Measurements from ENCODE around the gene CCNH.
A peak's percentile ranks its signal among the peaks of the same experiment; 100 is the strongest.

Gene CCNH

DNA sequence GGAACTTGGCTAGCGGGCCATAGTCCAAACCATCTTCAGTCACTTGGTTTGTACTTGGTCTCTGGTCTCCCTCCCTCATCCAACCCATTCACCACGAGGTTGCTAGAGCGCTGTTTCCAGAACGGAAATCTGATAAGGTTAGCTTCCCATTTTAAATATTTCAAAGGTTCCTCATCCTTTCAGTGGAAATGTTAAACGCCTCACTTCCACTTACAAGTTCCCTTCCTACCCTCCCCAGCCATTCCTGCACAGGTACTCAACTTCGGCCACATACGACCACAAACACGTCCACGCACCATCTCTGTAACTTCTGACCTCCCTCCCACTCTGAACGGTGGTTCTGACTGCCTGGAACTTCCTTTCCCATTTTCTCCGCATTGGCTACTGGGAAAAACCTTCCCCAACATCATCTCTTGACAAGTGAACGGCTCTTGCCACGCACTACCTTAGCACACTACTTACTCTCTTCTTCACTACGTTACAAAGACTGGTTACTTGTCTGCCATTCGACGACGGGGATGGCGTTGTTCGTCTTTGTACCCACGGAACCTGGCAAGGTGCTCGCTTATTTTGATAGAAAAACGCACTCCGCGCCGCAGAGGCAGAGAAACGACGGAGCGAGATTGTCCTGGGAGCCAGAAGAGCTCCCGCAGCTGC lies 629 bp downstream of the CCNH start:
- Histone ChIP-seq H3K4me3 (replicated peaks; ENCODE audit: low read depth, low read length) (peak overlapping the region; percentile 90), H3K36me3 (ENCODE audit: control insufficient read depth, insufficient read depth, low read length) (no peaks in the 10 kb centered on the region; the same call in none of the 2 replicates), H3K27me3 (replicated peaks; ENCODE audit: control insufficient read depth, insufficient read depth, low read length) (no peaks in the 10 kb centered on the region)
- no peak for DNase-seq (ENCODE audit: extremely low read depth, insufficient read length)
- TF ChIP-seq, protein P1, sequence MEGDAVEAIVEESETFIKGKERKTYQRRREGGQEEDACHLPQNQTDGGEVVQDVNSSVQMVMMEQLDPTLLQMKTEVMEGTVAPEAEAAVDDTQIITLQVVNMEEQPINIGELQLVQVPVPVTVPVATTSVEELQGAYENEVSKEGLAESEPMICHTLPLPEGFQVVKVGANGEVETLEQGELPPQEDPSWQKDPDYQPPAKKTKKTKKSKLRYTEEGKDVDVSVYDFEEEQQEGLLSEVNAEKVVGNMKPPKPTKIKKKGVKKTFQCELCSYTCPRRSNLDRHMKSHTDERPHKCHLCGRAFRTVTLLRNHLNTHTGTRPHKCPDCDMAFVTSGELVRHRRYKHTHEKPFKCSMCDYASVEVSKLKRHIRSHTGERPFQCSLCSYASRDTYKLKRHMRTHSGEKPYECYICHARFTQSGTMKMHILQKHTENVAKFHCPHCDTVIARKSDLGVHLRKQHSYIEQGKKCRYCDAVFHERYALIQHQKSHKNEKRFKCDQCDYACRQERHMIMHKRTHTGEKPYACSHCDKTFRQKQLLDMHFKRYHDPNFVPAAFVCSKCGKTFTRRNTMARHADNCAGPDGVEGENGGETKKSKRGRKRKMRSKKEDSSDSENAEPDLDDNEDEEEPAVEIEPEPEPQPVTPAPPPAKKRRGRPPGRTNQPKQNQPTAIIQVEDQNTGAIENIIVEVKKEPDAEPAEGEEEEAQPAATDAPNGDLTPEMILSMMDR (IDR thresholded peaks at IDR 0.05; ENCODE audit: insufficient read depth, low read length, poor library complexity, severe bottlenecking): no peak

- no peak for DNase-seq (ENCODE audit: extremely low read depth, insufficient read length)
- TF ChIP-seq, protein P1 (IDR thresholded peaks at IDR 0.05; ENCODE audit: insufficient read depth, low read length, poor library complexity, severe bottlenecking): no peak
- Histone ChIP-seq H3K4me3 (replicated peaks; ENCODE audit: low read depth, low read length) (peak overlapping the region; percentile 90), H3K36me3 (ENCODE audit: control insufficient read depth, insufficient read depth, low read length) (peaks cover 2% of the 10 kb centered on the region), H3K27me3 (replicated peaks; ENCODE audit: control insufficient read depth, insufficient read depth, low read length) (no peaks in the 10 kb centered on the region)
These were observed 1.2 kb downstream of the CCNH start for GRCh38 chr5:87411586-87411972.

GRCh38 chr5:87410931-87411330 lies 1.8 kb downstream of the CCNH start:
- Histone ChIP-seq H3K4me3 (replicated peaks; ENCODE audit: low read depth, low read length) (peak overlapping the region; percentile 90), H3K27me3 (replicated peaks; ENCODE audit: control insufficient read depth, insufficient read depth, low read length) (no peaks in the 10 kb centered on the region), H3K36me3 (ENCODE audit: control insufficient read depth, insufficient read depth, low read length) (peaks cover 2% of the 10 kb centered on the region)
- TF ChIP-seq, protein P1 (IDR thresholded peaks at IDR 0.05; ENCODE audit: insufficient read depth, low read length, poor library complexity, severe bottlenecking): no peak
- no peak for DNase-seq (ENCODE audit: extremely low read depth, insufficient read length)

DNA sequence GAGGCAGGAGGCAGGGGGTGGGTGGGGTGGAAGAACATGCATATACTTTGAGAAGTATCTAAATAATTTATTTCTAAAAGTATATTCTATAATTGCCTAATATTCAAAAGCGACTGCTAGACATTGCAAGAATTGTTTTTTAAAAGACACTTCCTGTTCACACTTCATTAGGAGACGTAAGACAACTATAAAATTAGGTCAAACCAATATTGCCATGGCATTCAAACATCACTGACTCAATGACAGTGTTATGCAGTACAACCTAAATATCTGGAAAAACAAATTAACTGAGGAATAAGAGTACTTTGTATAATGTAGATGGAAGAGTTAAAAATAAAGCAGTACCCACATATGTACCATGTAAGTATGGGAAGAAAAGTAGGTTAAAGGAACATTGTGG lies 4.5 kb downstream of the CCNH start:
- Histone ChIP-seq H3K36me3 (ENCODE audit: control insufficient read depth, insufficient read depth, low read length) (peaks cover 7% of the 10 kb centered on the region), H3K27me3 (replicated peaks; ENCODE audit: control insufficient read depth, insufficient read depth, low read length) (no peaks in the 10 kb centered on the region), H3K4me3 (replicated peaks; ENCODE audit: low read depth, low read length) (no peak overlapping the region)
- TF ChIP-seq, protein P1 (IDR thresholded peaks at IDR 0.05; ENCODE audit: insufficient read depth, low read length, poor library complexity, severe bottlenecking): no peak
- no peak for DNase-seq (ENCODE audit: extremely low read depth, insufficient read length)

DNA sequence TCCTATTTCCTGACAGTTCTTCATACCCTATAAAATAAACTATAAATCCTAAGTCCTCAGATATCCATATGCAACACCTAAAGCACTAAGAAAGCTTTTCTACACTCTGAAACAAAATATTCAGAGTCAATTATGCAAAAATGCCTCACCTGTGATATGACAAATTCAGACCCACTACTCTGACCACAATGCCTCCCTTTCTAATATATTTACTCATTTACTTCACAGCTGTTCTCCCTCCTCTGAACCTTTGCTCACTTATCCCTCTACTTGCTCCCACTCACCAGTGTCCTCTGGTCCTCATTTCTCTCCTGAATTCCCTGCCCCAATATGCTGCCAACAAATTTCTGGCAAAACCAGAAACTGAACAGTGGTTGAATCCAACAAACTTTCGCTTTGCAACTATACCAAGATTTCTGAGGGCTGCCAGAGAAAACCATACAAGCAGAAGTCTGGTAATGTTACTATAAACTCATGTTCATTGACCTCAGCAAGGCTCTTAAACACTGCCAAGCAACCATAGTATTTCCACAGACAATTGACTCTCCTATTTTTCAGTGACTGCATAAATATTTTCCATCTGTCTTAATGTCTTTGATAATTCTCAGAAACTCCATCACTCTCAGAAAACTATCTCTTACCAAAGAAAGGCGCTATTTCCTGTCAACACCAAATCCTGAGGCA lies 7.1 kb downstream of the CCNH start:
- Histone ChIP-seq H3K4me3 (replicated peaks; ENCODE audit: low read depth, low read length) (no peak overlapping the region), H3K36me3 (ENCODE audit: control insufficient read depth, insufficient read depth, low read length) (peaks cover 12% of the 10 kb centered on the region), H3K27me3 (replicated peaks; ENCODE audit: control insufficient read depth, insufficient read depth, low read length) (no peaks in the 10 kb centered on the region)
- TF ChIP-seq, protein P1 (IDR thresholded peaks at IDR 0.05; ENCODE audit: insufficient read depth, low read length, poor library complexity, severe bottlenecking): no peak
- no peak for DNase-seq (ENCODE audit: extremely low read depth, insufficient read length)

Measured in GM06990 (cell line).